K562 (cell line): ENCODE results near the gene SCFD1. TPM values are rescaled to one million over a fixed set of nuclear protein-coding genes. Genes with fewer than 3 reads are reported as not detected.

Experiments
- ATAC-seq: fragments of 200-7000 bp; cut with Tn5 transposase; 3 replicates; pipeline ENCODE4 v1.9.1; 2020; ENCODE audit warnings: moderate library complexity
- BruUV-seq: library from RNA; stranded (reverse); fragments of 400-500 nt; replicated peaks from 2 replicates; lab custom pipeline; 2021; lab: Mats Ljungman, UMichigan
- CTCF ChIA-PET: fragments of 300-600 bp; formaldehyde crosslinking; extraction: SDS; loops from one replicate; lab custom pipeline; 2021; ENCODE audit warnings: low intra/inter-chr PET ratio; lab: Yijun Ruan, JAX
- POLR2A ChIA-PET: fragments of 300-600, 350-650 bp; sonication (Branson Sonifier 250); formaldehyde crosslinking; extraction: SDS; loops from one replicate; lab custom pipeline; 2021; ENCODE audit warnings: antibody characterized with exemption, inconsistent platforms; lab: Yijun Ruan, JAX
- DNase-seq, 4 experiments: peaks; one replicate each; pipeline versions ENCODE4 v3.0.0 to v3.0.0-alpha.2; 2011 to 2018; ENCODE audit warnings: low spot score in 3 of 4, mixed read lengths in 3 of 4; ENCODE audit errors: extremely low read depth in 1 of 4
- FAIRE-seq: peaks from 2 replicates; lab custom pipeline; 2011; peaks lifted over from hg19 to GRCh38; lab: Jason Lieb, UNC
- H2AFZ ChIP-seq: 2 replicates; pipeline ENCODE4 v1.6.0; 2011; ENCODE audit warnings: low read depth, low read length, control low read depth, inconsistent platforms
- H3K27ac ChIP-seq: fragments of 200-600 bp; 3 replicates; pipeline ENCODE4 v1.8.0; 2011; ENCODE audit warnings: low read depth, mild to moderate bottlenecking, control low read depth, inconsistent platforms, low read length, moderate library complexity, mixed read lengths; ENCODE audit errors: extremely low read depth
- H3K27me3 ChIP-seq, 2 experiments: fragments of 300-600 bp in 1 of 2; 2 replicates in 1 of 2; 3 replicates in 1 of 2; pipeline versions ENCODE4 v1.6.0 to v1.8.0; 2011; ENCODE audit warnings: inconsistent platforms in 2 of 2, low read length in 2 of 2, mild to moderate bottlenecking in 1 of 2, mixed read lengths in 1 of 2, moderate library complexity in 1 of 2; ENCODE audit not compliant: control insufficient read depth in 2 of 2, insufficient read depth in 2 of 2
- H3K36me3 ChIP-seq: fragments of 300-600 bp; 3 replicates; pipeline ENCODE4 v1.8.0; 2011; ENCODE audit warnings: mild to moderate bottlenecking, low read length, inconsistent platforms; ENCODE audit not compliant: control insufficient read depth, insufficient read depth
- H3K4me1 ChIP-seq, 2 experiments: fragments of 200-600 bp in 1 of 2; replicated peaks in 1 of 2; 2 replicates in 1 of 2; 3 replicates in 1 of 2; pipeline versions ENCODE4 v1.5.1 to v1.8.0; 2011; ENCODE audit warnings: inconsistent platforms in 2 of 2, low read length in 2 of 2, mild to moderate bottlenecking in 1 of 2, mixed read lengths in 1 of 2, moderate library complexity in 1 of 2; ENCODE audit not compliant: control insufficient read depth in 2 of 2, insufficient read depth in 2 of 2
- H3K4me2 ChIP-seq: 2 replicates; pipeline ENCODE4 v1.6.1; 2011; ENCODE audit warnings: low read length, control low read depth, inconsistent platforms, mixed read lengths; ENCODE audit not compliant: insufficient read depth
- H3K4me3 ChIP-seq: fragments of 200-600 bp; sonication (generic), shearing (Covaris generic); 2 replicates; pipeline ENCODE4 v1.5.1; 2016; ENCODE audit warnings: control low read depth, inconsistent platforms
- H3K79me2 ChIP-seq: fragments of 200-600 bp; 3 replicates; pipeline ENCODE4 v1.8.0; 2011; ENCODE audit warnings: low read length, inconsistent platforms; ENCODE audit not compliant: control insufficient read depth, insufficient read depth
- H3K9ac ChIP-seq, 2 experiments: 2 replicates each; pipeline versions ENCODE4 v1.6.0 to v1.6.1; 2011; ENCODE audit warnings: low read depth in 2 of 2, low read length in 2 of 2, control low read depth in 1 of 2, inconsistent platforms in 1 of 2, mild to moderate bottlenecking in 1 of 2, mixed read lengths in 1 of 2; ENCODE audit not compliant: insufficient read depth in 1 of 2
- H3K9me1 ChIP-seq: one replicate; pipeline ENCODE4 v1.6.0; 2011; ENCODE audit warnings: inconsistent platforms, mild to moderate bottlenecking, low read length, moderate library complexity; ENCODE audit not compliant: control insufficient read depth, insufficient read depth
- H3K9me3 ChIP-seq: replicated peaks from 2 replicates; pipeline ENCODE4 v1.5.1; 2011; ENCODE audit warnings: low read depth, low read length, inconsistent platforms; ENCODE audit not compliant: control insufficient read depth, insufficient read depth
- H4K20me1 ChIP-seq: replicated peaks from 2 replicates; pipeline ENCODE4 v1.6.1; 2011; ENCODE audit warnings: low read length, inconsistent platforms, mixed read lengths; ENCODE audit not compliant: control insufficient read depth, insufficient read depth
- C11orf30 ChIP-seq: fragments of 450-650 bp; IDR thresholded peaks from 2 replicates; pipeline ENCODE4 v1.6.1; 2016; ENCODE audit warnings: low read depth, mild to moderate bottlenecking
- HNRNPUL1 ChIP-seq: fragments of 200-400 bp; formaldehyde crosslinking; IDR thresholded peaks from 2 replicates; pipeline ENCODE4 v1.6.1; 2017; ENCODE audit warnings: low read length
- L3MBTL2 ChIP-seq: fragments of 450-650 bp; IDR thresholded peaks from 2 replicates; pipeline ENCODE4 v1.6.1; 2016; ENCODE audit warnings: mild to moderate bottlenecking, moderate library complexity
- MAFF ChIP-seq: IDR thresholded peaks from 2 replicates; pipeline ENCODE4 v1.6.1; 2012; ENCODE audit warnings: low read length, improper control_type of control experiment
- SMAD1 ChIP-seq: fragments of 150-350 bp; IDR thresholded peaks from 2 replicates; pipeline ENCODE4 v1.6.1; 2014; ENCODE audit warnings: low read length, low read depth; ENCODE audit not compliant: partially characterized antibody
- TGIF2 ChIP-seq: sonication (generic); formaldehyde crosslinking; IDR thresholded peaks from 2 replicates; pipeline ENCODE4 v1.8.1; 2022; ENCODE audit warnings: mild to moderate bottlenecking, missing genetic modification reagents, moderate library complexity
- ZNF133 ChIP-seq: fragments of 250-450 bp; sonication (Bioruptor Pico); IDR thresholded peaks from 2 replicates; pipeline ENCODE4 v1.4.0; 2020; ENCODE audit warnings: mild to moderate bottlenecking
- ZNF174 ChIP-seq: fragments of 250-450 bp; sonication (Bioruptor Pico); IDR thresholded peaks from 2 replicates; pipeline ENCODE4 v1.4.0; 2020; ENCODE audit warnings: mild to moderate bottlenecking
- ZNF316 ChIP-seq: fragments of 450-650 bp; IDR thresholded peaks from 2 replicates; pipeline ENCODE4 v1.6.1; 2016
- in situ Hi-C: fragments of 300-500 bp; cut with MboI; formaldehyde crosslinking; loops from 4 replicates; pipeline ENCODE4 v1.15.0; 2018; ENCODE audit warnings: inconsistent platforms, mixed read lengths
- intact Hi-C: fragments of 100-400 bp; cut with micrococcal nuclease; formaldehyde crosslinking; loops from 2 replicates; pipeline ENCODE4 v1.14.2; 2022
- polyA plus RNA-seq, 8 experiments: library from polyadenylated mRNA; depleted of rRNA in 4 of 8; stranded (reverse) in 5 of 8; unstranded in 3 of 8; fragments of >200 nt; fragmentation: Nextera tagmentation in 2 of 8; fragmentation: Illumina TruSeq in 1 of 8; extraction: Ambion mirVana in 2 of 8; extraction: Trizol in 1 of 8; gene quantifications; 2 replicates each; pipeline versions ENCODE4 v1.2.1 to v1.2.3, GENCODE V29; 2011 to 2014; ENCODE audit warnings: inconsistent platforms in 1 of 8, missing spikeins in 1 of 8
- total RNA-seq, 7 experiments: library from RNA; depleted of rRNA in 6 of 7; stranded (reverse); fragments of >200 nt in 6 of 7; fragmentation: Illumina TruSeq in 2 of 7; extraction: Trizol in 2 of 7; gene quantifications; 2 replicates each; pipeline versions ENCODE4 v1.2.1 to v1.2.3, GENCODE V29; 2011 to 2021; ENCODE audit warnings: low replicate concordance in 1 of 7

The SCFD1 gene
- total and polyA plus RNA-seq, 9 of the 15 experiments (the other 6 are each of a cell fraction or from before 2014, with no cell fraction given): 48.9 to 112 (median 75.2) TPM

DNA sequence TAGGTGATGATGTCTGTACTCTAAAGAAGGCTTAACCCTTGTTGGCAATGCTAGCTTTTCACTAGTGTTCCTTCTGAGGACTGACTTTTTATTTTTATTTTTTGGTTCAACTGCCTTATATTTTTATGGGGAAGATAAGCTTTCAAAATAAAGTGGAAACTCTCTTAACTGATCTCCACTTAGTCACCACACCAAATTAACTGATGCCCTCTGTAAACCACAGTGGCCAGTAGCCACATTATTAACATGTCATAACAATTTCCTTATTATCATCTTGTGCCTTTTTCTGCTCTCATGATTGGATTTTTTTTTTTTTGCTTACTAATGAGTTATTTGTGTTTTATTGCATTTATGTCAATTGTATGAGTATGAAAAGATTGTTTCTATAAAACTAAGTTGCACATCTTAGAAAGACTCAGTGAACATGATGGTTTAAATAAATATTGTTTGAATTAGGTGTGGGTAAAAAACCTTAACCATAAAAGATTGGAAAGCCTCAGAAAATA lies 56.9 kb downstream of the SCFD1 start:
- no peaks in the 10 kb centered on the region for H4K20me1 ChIP-seq
- H2AFZ ChIP-seq: no peak overlapping the region
- DNase-seq (no peak), ATAC-seq (no peak), FAIRE-seq (no peak)
- BruUV-seq: no TSS peak
- peak; percentile 29; the same call in 1 of the 2 replicates for TF ChIP-seq MAFF
- TF ChIP-seq ZNF316: peak; percentile 82
- no peak for TF ChIP-seq ZNF133 (CRISPR knock-in tag)
- no peak for TF ChIP-seq SMAD1
- TF ChIP-seq L3MBTL2: no peak
- no peak for TF ChIP-seq HNRNPUL1
- peak; percentile 55; the same call in 1 of the 2 replicates for TF ChIP-seq C11orf30
- TF ChIP-seq TGIF2 (CRISPR knock-in tag): no peak
- TF ChIP-seq ZNF174 (CRISPR knock-in tag): no peak
- no peak overlapping the region for H3K27ac ChIP-seq
- ChIA-PET POLR2A (interaction anchor here (0.6 kb wide), 1 partner anchor 139 kb away, joined by 3 read pairs; no protein-coding TSS in a partner anchor), CTCF (no interaction called here)
- H3K9ac ChIP-seq: no peak overlapping the region
- H3K36me3 ChIP-seq: peaks cover 55% of the 10 kb centered on the region; the same call in 2 of the 3 replicates
- H3K79me2 ChIP-seq: no peaks in the 10 kb centered on the region
- no peak overlapping the region for H3K4me2 ChIP-seq
- H3K4me1 ChIP-seq: no peaks in the 10 kb centered on the region
- intact Hi-C loops (no loop called here), in situ Hi-C loops (no loop called here)
- no peaks in the 10 kb centered on the region for H3K9me1 ChIP-seq
- H3K4me3 ChIP-seq: no peak overlapping the region
- no peaks in the 10 kb centered on the region for H3K9me3 ChIP-seq
- no peaks in the 10 kb centered on the region for H3K27me3 ChIP-seq
